Stimulated activated CD8-positive, alpha-beta memory T cell treated with anti-CD3 and anti-CD28 coated beads, Interleukin-12 subunit alpha, Interleukin-12 subunit beta, amount 100 ng/mL, for 1 hour (primary cell): ENCODE measurements around the gene LTBP2.

ENCODE experiments used
- DNase-seq: peaks from one replicate; pipeline ENCODE4 v3.0.0-alpha.2; 2020; ENCODE audit warnings: low read depth

The LTBP2 gene

DNA sequence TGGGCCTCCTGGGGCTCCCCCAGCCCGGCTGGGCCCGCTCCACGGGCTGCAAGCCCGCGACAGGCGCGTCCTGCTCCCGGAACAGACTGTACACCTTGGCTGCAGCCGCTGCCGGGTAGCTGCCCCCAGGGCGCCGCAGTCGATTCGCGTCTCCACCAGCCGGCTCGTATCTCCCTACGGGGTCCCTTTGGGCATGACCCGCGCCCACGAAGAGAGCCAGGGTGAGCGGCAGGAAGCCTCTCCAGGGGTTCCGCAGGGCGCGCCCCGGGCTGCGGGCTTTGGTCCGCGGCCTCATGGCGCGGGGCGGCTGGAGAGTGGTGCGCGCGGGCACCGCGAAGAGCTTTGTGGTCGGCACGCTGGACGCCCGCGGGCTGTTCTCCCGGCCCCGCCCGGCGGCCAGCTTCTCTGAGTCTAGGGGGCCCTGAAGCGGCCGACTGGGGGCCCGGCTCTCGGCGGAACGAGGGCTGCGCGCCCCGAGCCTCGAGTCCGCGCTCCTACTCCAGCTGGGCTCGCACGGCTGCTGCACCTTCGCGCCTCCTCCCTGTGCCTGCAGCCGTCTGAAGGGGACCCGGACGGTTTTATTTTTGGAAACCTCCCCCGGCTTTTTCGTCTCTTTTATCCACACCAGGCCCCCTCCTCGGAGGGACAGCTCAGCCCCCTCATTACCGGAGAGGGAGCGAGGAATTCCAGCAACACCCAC is at the start of gene LTBP2:
Gene LTBP2 (minus strand): TSS at position 588 of the 700 bp plus-strand sequence. CDS start 293 bp downstream, at position 295.
- DNase-seq = no peak

DNA sequence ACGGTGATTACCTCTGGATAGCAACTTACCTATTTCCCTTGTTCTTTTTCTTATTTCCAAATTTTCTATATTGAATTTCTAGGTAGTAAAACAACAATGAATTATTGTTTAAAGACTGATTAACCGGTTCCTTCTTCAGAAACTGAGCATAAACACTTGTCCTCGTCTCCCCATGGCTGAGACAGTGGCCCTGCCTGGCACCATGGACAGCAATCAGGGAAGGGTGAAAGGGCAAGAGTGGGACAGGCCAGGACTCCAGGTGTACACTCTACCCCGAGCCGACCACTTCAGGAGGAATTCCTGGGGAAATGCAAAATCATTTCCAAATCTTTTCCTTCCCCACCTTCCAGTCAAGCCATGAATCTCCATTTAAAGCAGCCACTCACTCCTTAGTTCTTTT is 48.8 kb upstream of the LTBP2 start:
- no peak for DNase-seq

DNA sequence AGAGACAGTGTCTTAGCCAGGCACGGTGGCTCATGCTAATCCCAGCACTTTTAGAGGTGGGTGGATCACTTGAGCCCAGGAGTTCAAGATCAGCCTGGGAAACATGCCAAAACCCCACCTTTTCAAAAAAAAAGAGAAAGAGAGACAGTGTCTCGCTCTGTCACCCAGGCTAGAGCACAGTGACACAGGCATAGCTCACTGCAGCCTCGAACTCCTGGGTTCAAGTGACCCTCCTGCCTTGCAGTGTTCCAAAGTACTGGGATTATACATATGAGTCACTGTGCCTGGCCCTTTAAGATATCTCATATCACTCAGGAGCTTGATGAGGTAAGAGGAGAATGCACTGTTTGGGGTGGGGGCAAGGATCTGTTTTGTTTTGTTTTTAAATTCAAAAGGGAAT is 48.1 kb upstream of the LTBP2 start:
- no peak for DNase-seq

DNA sequence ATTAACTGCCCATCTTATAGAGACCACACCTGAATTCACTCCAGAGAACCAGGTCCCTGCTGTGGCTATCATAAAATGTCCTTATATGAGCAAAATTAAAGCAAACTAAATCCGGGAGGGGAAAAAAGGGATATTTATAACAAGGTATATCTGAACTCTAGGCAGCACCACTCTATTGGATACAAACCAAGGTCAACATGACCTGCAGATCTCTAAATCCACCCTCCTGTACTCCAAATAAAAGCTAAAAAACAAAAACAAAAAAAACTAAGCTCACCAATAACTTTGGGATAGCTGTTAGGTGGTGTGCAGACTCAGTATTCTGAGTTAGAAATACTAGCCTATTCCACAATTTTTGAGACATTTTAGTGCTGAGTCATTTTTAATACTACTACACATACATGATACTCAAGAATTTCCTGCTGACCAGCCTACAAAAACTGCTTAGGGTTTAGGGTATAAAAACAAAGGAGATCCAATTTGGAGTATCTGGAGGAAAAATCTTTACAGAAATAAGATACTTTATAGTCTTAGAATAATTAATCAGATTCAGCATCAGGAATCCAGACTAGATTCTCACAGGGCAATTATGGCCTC is 46.6 kb upstream of the LTBP2 start:
- no peak for DNase-seq

DNA sequence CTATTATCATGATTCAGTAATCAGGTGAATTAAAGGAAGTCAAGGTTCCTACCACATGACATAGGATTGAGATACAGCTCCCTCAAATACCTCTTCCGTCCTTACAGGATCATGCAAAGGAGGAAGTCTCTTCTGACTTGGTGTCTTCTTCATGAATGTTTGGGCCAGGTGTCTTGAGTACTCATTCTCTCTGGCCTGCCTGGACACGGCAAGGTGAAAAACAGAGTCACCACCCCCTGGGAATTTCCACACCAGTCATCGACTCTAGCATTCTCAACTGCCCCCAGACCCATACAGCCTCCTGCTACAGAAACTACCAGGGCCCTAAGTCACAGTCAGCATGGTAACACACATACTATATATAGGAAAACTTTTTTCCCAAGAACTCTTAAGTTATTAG is 44.9 kb upstream of the LTBP2 start:
- no peak for DNase-seq

DNA sequence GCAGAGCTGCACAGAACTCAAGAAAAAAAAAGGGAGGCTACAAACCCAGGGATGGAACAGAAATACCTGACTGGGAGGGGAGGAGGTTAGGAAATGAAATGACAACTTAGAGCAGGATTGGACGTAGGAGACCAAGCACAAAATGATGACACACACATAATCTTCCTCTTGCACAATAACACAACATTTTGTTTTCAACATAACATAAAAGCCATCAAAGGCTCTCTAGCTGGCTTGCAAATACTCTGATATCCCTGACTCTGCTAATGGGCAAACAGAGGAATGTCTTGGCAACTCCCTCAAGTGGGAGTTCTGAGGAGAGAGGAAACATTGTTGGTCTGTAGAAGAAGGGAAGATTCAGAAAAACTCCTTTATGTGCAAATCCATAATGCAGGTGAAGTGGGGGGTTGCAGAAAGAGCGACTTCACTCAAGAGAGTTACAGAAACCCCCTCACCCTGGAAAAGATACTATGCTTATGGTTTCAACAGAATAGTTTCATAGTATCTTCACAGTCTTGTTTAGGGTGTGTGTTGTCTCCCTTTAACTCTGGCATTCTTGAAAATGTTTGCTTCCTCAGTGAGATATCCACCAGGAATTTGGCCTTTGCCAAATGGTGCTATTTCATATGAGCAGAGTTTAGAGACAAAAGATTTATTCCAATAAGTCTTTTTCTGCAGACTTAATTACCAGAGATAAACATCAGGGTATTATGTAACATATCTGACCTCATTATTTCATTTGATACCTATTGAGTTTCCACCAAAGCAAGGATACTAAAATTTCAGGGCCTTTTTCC is 43.8 kb upstream of the LTBP2 start:
- no peak for DNase-seq

DNA sequence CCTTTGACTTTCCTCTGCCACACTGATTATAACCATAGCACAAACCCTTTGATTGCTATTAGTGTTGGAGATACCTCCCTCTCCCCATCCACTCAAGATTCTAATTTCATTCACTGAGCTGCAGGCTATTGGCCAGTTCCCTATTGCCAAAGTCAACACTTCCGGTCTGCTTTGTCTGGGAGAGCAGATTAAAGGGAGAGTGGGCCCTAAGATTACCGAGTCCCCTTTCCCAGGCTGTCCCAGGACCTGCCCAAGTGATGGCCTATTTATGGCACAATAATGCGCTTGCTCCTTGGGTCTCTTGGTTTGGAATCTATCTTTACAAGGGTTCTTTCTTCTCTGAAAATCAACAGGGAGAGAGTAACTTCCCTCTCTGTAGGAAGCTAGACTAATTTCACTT is 42.9 kb upstream of the LTBP2 start:
- DNase-seq = no peak

DNA sequence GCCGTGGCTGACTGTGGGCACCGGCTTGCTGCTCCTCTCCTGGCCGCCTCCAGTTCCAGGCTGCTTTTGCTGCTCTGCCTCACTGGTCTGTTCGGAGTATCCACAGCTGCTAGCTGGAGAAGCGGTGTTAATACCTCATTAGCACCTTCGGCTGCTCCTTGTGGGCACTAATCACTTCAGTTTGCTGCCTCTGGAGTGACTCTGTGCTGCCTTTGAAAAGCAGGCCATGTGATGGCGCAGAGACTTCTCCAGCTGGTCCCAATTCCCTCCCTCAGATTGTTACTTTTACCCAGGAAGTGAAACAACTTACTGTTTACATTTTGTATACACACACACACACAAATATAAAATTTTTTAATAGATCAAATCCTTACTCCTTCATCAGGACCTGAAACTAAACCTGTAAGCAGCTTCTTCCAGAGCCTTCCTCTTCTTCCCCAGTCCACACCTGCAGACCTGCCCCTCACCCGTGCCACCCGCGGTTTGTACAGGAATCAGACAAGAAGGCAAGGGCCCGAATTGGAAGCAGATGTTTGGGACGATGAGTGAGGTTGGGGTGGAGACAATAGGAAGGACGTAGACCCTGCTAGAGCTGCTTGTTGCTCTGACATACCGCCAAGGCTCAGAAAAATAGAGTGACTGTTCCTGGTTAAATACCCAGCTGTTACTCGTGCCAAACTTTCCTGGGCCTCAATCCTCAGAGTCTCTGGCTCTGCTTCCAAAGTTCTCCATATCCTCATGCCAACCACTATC is 41.5 kb upstream of the LTBP2 start:
- DNase-seq = no peak

DNA sequence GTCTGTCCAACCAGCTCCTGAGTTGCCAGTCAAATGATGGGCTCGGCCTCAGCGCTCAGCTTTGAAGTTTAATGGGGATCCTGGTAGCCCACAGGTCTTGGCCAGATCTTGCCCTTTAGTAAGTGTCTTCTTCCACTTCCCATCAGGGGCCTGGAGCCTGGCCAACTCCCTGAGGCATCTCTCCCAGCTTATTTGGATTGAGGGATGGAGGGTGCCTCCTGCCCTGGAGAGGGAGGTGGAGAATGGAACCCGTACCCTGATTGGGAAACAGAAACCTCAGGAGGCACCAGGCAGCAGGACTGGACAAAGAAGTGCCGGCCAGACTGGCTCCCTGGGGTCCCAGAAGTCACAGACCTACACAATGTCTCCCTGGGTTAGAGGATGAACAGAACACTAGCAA is 40.5 kb upstream of the LTBP2 start:
- no peak for DNase-seq

DNA sequence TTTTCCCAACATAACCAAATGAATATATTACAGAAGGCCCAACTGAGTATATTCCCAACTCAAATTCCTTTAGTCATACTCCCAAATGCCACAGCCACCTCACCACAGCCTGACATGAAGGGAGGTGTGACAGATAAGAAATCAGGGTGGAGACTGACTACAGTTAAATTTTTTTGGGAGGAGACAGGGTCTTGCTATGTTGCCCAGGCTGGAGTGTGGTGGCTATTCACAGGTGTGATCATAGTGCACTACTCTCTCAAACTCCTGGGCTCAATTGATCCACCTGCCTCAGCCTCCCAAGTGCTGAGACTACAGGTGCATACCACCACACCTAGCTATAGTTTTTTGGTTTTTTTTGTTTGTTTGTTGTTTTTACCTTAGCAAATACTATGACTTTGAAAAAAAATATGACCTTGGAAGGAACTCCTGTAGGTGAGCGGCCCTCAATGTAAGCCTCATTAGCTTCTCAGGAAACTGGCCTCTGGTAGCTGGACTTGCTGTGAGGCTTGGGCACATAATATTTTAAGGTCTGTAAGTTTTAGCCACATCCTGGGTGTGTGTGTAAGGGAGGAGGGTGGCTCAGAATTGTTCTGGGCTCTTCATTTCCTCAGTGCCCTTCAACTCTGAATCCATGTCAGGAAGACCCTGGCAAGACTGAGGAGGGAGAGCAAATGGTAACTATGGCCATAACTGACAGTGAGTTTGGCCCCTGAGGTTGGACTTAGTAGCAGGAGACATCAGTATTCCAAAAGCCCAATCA is 39.1 kb upstream of the LTBP2 start:
- no peak for DNase-seq

DNA sequence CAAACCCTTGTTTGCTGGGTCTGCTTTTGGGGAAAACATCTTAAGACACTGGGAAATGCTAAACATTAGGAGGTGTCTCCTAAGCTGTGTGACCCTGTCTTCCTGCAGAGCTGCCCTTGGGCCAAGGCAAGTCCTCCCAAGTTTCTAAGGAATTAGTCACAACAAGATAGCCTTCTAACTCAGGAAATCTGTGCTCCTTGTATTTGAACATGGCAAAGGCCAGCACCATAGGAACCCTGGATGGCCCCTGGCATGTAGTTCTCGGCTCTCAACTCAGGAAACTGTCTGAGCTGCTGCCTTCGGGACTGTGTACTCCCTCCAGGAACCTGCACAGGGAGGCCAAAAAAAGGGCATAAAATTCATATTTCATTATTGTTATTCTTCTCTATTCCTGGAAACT is 37.6 kb upstream of the LTBP2 start:
- no peak for DNase-seq

DNA sequence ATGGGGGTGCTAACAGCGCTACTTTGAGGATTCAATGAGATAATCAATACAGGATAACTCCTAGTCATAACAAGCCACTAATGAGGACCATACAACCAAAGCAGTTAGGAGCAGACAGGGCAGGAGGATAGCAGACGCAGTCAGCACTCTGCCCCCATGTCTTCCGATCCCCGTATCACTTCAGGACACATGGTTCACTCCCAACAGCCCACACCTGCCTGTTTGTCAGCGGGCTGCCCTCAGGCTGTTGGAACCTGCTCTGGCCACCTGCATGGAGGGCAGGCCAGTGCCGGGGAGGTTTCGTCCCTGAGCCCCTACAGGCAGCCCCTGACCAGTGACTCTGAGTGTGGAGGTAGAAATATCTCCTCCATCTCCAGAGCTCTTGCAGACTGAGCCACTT is 37.1 kb upstream of the LTBP2 start:
- no peak for DNase-seq

DNA sequence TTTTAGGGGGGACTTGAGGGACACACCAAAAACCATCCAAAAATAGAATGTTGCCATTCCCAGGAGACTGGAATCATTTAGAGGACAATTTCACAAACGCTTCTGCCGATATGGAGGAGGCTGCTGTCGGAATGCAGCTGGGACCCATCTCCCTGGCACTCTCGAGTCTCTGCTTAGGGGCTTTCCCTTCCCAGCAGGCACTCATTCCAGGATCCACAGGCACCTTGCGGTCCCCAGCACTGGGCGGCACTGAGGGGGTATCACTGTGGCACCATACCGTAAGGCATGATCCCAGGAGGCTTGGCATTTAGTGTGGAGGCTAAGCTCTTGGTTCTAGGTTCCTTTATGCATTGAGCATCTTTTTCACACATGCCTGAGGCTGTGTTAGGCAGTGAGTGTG is 36.6 kb upstream of the LTBP2 start:
- DNase-seq = no peak

DNA sequence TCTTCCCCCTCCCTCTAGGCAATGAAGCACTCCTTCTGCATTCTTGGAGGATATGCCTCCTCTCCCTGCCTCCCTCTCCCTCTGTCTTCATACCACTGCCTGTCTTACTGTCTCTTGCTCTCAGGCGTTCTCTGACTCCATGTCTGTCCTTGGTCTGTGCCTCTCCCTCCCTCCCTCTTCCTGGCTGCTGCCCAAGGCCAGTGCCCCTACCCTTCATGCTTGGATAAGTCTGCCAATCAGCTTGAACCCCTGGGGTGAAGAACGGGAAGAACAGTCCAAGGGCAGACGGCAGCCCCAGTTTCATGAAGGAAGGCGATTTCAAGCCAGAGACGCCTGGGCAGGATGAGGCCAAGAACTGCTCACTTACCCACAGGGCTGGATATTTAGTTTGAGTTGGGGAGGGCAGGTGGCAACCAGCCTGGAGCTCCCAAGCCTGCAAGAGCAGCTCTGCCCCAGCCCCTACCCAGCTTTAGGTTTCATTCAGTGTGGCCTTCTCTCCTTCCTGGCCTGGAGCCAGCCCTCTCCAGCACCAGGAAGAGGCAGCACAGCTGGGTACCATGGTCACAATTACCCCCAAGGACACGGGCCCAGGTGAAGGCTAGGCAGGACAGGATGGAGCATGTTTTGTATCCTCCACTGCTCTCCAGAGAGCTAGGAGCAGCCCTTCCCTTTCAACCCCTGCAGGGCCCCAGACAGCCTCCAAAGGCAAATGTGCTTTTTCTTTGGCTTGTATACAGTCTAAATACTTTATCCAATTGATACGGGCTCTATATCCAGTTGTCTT is 35.8 kb upstream of the LTBP2 start:
- no peak for DNase-seq

DNA sequence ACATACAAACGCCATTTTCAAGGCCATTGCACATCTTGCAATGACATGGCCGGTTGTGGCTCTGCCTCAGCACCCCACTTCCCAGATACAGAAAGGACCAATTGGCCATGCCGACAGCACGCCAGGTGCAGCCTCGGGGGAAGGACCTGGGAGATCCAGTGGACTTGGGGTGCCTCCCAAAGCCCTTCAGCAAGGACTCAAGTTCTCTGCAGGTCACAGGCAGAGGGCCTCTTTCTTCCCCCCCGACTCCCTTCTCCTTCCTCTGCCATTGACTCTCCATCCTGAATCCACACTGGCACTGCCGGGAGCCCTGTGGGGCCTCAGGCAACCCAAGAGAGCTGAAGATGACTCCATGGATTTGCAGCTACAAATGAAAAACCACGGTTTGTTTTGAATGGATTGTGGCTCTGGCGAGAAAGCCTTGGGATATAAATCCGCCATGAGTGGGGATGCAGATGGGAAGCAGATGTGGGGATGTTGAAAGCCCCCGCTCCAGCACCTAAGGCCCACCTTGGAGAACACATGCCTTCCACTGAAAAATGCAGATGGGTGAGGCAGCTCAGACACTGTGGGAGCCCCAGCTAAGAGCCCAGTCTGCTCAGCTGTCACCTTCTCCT is 35.1 kb upstream of the LTBP2 start:
- no peak for DNase-seq

DNA sequence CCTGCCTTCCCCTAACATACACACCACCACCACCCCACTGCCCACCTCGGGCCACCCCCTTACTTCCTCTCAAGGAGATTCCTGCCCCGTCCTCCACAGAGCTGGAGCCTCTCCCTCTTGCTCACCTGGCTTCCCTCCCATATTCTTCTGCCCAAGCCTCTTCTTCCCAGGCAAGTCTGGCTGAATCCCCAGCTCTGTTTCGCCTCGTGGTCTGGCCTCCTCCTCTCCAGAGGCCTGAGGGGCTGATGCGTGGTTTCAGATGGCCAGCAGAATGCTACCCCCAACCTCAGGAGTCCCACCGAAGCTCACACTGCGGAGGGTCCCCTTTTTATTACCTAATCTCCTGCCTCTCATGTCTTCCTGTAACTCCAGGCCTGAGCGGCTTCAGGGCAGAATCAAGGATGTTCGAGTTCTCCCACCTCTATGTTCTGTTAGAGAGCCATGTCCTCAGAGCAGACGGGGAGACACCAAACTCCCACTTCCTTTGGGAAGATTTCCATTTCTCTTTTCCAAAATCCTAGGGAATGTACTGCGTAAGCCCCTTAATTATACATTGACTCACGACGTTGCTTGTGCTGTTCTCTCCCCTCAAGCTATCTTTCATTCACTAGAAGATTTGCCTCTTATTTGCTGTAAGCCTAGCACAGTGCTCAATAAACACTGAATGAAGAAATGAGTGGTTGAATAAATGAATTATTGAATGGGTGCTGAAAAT is 33.9 kb upstream of the LTBP2 start:
- DNase-seq = no peak

DNA sequence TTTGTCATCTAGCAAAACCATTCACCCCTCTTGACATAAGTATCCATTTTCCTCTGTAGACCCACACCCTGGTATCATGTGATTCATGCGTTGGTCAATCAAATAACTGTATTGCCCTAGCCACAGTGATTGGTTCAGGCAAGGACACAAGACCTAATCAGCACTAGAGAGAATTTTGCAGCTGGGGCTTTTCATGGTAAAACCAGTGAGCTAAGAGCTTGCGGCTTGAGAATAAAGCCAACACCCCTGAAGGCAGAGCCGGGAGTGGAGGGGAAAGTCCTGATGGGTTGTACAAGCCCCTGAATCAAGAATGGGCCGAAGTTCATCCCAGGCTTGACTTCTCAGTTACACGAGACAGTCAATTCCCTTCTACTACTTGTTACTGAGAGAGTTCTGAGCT is 33.2 kb upstream of the LTBP2 start:
- no peak for DNase-seq

DNA sequence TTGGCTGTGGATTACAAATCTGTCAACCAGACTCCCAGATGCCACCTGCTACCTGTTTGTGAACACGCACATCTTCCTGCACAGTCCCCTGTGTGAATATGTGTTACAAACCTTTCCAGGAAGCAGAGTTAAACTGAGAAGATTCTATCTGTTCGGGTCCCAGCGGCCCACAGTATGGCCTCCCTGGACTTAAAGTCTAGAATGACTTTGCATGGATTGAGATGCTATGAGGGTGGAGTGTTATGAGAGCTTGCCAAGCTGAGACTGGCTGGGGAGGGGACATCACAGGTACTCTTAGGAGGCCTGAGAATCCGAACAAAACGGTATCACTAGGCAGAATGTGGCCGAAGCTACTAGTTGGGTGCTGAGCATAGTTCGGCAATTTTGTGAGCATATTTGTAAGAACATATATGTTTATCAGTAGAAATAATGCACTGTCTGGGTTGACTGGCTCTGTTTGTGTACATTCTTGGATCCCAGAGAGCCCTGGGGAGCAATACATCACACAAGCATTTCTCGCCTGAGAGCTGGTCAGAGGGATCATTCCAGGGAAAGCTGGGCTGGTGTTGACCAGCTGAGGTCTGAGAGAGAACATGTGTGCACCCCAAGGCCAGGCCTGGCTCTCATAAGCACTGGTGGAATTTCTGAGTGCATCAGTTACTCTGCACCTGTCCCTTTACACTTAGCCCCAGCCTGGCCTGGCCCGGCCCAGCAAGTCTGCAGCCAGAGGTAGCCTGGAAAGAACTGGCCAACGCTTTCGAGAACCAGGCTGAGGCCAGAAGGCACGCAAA is 29.8 kb upstream of the LTBP2 start:
- no peak for DNase-seq

DNA sequence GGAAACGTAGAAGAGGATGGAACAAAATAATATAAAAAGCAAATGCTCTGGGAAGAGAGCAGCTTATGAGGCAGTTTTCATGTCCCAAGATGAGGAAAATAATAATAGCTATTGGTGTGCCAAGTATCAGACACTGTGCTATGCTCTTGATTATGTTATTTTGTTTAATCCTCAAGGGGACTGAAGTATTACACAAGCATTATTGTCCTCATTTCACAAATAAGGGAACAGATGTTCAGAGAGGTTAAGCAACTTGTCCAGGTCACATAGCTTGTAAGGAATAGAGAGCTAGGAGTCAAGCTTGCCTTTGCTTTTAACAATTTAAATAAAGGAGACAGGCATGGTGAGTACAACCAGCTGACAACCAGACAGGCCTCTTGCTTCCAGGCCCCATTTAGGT is 26.9 kb upstream of the LTBP2 start:
- DNase-seq = no peak
